KBM-7 (cell line): ENCODE results near the gene THADA.

ENCODE experiments used
- DNase-seq: peaks from one replicate; pipeline ENCODE4 v3.0.0-alpha.2; 2015
- in situ Hi-C: fragments of 300-500 bp; cut with MboI; formaldehyde crosslinking; loops from 2 replicates; pipeline ENCODE4 v1.14.3; 2020; ENCODE audit warnings: low sequenced_read_pairs, low pct_unique_long_range_greater_than_20kb, mixed read lengths

THADA gene

DNA sequence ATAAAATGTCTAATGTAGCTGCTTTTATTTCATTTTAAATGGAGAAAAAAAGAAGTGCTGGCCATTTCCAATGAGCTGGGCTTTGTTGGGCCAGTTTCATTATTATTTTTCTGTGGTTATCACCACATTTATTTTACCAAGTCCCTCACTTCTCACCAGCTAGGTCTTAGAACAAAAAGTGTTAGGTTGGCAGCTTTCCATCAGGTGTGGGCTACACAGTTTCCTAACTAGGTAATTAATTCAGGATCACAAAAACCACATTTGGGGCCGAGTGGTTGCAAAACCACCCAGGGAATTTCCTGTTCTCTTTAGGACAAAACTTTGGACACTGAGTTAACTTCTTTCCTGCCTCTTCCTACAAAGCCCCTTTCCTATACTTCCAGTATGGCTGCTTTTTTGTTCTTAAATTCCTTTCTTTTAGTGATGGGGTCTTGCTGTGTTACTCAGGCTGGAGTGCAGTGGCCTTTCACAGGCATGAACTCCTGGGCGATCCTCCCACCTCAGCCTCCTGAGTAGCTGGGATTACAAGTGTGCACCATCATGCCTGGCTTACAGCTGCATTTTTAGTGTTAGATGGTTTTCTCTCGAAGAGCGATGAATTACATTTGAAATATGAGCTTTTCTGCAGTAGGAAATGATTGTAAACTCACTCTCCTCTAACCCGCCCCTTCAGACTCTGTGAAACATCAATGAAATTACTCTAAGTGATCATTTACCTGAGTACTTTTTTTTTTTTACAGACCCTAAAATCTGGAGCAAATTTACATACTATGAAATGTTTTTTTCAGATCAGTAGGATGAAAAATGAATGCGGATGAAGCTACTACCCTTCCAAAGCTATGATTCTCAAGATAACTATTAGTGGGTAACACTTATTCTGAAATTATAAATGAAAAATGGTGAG is 366.8 kb downstream of the THADA start:
- DNase-seq: peak; percentile 52
- in situ Hi-C loops: no loop called here

DNA sequence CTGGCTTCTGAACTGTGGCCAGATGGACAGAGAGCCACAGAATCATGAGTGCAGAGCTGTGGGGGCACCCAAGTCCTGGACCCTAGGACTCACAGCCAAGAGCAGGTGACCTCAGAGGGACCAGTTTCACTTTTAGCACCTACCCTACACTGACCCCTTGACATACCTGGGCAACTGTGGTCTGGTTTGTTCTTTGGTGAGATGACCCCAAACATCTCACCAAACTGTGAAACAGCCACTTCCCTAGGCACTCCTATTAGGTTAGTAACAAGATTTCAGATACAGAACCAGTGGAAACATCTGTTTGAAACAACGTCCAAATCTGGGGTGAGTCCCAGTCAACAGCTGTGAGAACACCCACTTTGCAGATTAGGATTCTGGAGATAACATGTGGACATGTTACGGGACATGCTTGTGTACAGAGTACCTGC is 367.5 kb downstream of the THADA start:
- in situ Hi-C loops: no loop called here
- DNase-seq: no peak

DNA sequence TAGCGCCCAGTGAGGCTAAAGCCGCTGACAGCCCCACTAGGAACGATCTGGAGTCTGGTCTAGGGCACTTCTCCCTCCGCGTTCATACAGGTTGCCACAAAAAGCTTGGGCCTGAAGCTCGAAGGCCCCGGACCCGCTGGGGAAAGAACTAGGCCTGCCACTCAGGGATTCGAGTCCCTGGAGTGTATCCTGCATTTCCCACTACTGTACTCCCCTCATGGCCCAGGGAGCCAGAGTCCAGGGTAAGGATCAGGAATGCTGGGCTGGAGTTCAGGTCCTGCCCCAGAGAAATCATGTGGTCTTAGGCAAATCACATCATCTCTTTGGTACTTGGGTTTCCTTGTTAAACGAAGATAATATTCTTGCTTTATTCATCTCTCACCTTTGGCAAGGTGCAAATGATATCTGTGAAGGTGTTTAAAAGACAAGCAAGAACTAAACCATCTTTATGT is 368.0 kb downstream of the THADA start:
- in situ Hi-C loops: no loop called here

DNA sequence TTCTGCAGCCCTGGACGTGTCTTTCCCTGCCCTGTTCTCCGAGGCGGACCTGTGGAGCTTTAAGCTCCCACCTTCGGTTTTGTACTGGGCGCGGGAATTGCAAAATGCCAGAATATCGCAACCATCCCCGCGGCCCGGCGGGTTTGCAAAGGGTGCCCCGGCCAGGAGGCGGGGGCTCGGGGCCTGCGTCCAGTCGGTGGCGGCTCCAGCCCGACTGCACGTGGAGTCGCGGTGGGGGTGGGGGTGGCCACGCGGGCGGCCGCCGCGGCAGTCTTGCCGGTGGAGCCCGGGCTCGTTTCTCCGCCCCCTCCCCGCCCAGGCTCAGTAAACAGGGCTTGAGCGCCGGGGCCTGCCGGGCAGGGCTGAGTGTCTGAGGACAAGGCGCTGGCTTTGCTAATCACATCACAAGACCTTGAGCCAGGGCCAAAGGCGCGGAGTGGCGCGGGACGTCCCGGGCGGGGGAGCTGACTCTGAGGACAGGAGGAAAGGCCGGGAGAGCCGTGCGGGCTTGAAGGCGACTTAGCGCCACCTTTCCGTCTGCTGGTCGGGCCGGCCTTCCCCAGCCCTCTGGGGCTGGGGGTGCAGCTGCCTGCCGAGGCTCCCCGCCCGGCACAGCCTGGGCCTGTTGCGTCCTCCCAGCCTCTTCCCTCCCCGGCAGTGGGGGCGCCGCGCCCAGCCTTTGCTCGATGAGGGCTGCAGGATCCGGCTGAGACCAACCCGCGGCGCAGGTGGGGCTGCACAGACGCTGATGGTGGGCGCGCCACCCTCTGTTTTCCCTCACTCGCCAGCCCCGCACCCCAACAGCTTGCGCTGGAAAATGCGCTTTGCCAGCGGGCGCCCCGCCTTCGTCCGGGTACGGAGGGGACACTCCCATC is 368.6 kb downstream of the THADA start:
- peak; percentile 76 for DNase-seq
- in situ Hi-C loops: no loop called here

More for the DNA sequence above, 368.0 kb downstream of the THADA start:
- peak; percentile 77 for DNase-seq

DNA sequence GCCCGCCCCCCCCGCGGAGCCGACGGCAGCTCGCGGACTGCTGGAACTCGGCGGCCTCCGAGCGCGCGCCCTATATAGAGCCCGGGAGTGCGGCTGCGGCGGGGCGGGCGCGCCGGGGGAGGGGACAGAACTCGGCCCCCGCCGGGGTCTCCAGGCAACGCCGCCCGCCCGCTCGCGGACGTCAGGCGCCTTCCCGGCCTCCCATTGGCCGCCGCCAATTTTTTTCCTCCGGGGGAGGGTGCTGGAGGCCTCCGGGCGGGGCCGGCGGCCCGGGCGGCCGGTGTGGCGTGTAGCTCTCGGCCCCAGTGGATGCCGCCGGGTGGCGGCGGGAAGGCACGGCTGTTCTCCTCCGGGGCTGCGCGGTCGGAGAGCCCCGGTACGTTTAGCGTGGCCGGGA is 369.3 kb downstream of the THADA start, which contains the start of gene ZFP36L2:
TSS of gene ZFP36L2 (minus strand) at position 49 of the 397 bp plus-strand sequence. CDS start 291 bp downstream, outside the sequence.
- DNase-seq: peak; percentile 93
- in situ Hi-C loops: no loop called here

DNA sequence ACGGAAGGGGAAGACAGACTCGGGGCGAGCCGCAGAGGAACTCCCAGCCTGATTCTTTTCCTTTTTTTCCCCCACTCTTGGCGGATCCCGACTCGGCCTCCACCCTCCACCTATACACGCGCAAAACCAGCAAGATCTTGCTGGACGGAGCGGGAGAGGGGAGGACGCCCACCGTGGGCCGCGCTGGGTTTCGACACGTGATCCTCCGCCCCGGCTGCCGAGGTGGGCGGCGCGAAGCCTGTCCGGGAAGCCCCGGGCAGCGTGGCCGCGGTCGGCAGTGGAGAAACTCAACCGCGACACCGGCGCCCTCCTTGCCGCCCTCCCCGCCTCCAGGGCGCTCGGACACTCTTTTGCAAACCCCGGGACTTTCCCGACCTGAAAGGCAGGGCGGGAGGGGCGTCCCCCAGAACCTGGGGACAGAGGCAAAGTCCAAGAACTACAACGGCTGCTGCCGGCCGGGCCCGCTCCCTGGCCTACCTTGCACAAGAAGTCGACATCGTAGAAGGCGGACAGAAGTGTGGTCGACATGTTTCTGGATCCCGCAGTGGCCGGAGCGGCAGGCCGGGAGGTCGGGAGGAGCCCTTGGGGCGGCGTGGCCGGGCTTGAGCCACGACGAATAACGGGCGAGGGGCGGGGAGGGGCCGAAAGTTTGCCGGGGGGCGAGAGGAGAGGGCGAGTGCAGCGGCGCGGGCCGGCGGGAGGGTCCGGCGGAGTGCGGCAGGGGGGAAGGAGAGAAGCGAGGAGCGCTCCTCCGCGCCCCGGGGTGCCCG is 369.9 kb downstream of the THADA start:
- peak; percentile 78 for DNase-seq
- in situ Hi-C loops: no loop called here

DNA sequence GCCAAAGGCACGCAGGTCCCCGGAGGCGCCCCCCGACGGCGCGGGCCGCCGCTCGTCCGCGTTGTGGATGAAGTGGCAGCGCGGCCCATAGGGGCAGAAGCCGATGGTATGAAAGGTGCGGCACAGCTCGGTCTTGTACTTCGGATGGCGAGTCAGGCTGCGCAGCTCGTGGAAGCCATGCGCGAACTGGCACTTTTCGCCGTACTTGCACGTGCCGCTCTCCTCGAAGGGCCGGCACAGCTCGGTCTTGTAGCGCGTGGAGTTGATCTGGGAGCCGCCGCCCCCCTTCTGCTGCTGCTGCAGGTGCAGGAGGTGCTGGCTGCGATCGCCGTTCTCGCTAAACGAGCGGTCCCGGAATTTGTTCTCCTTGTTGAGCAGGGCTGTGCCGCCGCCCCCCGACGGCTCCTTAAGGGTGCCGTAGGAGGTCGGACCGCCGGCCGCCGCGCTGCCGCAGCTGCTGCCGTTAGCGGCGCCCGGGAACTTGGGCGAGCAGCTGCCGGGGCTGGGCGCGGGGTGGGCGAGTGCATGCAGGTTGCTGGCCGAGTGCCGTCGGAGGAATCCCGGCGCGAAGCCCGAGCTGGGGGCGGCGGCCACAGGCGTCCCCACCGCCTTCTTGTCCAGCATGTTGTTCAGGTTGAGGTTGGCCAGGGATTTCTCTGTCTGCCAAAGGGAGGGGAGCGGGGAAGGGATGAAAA is 370.6 kb downstream of the THADA start:
- in situ Hi-C loops: no loop called here

DNA sequence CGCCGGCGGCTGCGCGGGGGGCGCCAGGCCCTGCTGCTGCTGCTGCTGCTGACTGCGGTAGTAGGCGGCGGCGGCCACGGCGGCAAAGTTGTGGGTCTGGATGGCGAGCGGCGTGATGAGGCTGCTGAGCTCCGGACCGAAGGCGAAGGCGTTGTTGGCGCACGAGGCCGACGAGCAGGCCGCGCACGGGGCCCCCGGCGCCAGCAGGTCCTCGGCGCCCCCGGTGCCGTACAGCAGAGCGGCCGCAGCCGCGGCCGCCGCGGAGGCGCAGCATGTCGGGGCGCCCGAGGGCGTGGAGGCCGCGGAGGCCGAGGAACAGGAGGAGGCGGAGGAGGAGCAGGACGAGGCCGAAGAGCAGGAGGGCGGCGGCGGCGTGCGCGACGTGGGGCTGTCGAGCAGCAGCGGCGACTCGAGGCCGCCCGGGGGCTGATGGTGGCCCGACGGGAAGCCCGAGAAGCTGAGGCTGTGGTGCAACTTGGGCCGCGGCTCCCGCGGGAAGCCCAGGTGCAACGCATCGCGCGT is 371.2 kb downstream of the THADA start:
- in situ Hi-C loops: no loop called here
- DNase-seq: no peak

More for the DNA sequence above, 370.6 kb downstream of the THADA start:
- peak; percentile 74 for DNase-seq

DNA sequence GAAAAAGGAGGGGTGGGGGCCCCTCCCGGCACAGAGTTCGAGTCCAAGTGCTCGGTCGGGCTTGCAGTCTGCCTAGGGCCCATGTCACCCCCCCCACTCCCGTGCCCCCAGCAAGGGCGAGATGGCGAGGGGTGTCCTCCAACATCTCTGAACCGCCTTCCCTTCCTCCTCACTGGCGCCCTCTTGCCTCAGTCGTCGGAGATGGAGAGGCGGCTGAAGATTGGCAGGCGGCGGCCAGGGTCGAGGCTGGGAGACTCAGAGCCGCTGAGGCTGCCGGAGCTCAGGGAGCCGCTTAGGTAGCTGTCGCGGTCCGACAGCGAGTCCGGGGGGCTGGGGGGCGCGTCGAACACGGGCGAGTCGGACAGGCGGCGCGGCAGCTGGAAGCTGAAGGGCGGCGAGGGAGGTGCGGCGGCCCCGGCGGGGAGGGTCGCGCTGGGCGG is 371.7 kb downstream of the THADA start:
- in situ Hi-C loops: no loop called here
- DNase-seq: peak; percentile 81

DNA sequence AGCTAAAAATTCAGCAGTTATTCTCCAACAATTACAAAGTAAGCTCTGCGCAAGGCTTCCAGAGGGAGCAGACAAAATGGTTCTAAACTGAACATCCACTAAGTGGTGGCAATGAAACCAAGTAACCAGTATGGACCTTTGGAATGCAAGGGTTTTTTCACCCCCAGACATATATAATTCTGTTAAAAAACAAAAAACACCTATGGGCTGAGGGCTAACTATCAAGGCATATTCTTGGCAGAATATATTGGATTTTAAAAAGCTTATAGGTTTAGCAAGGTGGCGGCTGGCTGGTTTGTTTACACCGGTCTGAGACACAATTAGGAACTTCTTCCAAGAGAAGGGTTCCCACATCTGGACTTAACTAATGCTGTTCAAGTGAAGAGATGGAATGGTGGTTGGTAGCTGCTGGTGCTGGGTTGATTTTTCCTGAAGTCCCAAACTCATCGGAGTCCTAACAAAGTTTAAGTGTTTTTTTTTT is 372.3 kb downstream of the THADA start:
- DNase-seq: peak; percentile 62
- in situ Hi-C loops: no loop called here

DNA sequence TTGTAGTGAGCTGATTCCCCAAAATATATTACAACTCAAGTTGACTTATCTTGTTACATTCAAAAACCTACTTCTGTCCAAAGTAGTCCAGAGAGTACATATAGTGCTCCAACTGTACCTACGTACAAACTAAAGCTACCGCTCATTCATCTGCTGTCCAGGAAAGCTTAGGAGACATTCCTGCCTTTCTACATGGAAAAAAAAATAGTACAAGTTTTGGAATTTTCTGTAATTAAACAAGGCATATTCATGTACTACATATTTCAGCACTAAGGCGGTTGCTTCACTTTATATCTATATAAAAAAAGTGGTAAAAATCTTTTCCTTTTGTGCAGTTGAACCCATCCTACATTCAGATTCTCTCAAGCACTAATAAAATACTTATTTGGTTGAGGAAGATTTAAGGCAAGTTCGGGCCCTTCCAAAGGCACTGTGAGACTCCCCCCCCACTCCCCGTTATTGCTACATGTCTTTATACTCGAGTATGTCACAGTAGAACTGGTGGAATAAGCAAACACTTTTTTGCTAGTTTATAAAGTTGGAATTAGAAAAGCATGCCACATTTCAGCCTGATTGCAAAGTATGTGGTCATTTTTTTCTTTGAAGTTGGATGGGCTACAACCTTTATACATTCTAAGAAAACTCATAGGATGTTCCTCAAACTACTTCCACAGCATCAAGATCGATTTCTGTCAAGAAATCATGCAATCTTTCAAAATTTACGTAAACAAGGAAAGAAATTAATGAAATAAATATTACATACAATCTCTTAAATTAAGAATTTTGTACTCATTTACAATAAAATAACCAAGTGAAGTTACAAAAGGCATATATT is 373.1 kb downstream of the THADA start:
- DNase-seq: peak; percentile 63
- in situ Hi-C loops: no loop called here

DNA sequence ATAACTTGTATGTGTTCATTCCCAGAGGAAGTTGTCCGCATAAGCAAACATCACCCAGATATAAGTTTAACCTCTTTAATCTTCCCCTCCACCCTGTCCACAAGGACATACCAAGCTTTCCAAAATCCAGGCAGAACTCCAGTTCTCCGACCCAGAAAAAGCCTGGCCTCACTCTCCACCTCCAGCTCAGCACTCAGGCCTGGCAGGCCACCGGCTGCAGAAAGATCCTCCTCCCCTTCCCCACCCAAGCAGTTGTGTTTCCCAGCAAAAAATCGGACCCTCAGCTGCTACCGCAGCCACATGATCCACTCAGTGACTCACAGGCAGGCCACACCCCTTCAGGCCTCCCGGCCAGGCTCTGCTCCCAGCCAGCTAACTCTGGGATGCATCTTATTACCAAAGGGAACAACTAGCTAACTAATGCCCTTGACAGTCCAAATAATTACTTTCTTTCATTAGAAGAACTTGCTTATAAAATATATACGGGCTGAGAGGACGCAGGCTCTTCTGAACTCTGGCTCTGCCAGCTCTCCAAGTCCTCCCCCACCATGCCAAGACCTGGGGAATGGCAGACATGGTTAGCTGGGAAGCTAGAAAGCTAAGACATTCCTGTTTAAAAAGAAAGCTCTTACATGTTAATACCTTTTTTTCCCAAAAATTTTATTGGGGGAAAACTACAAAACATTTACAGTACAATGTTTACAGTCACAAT is 373.9 kb downstream of the THADA start:
- DNase-seq: peak; percentile 93
- in situ Hi-C loops: no loop called here

DNA sequence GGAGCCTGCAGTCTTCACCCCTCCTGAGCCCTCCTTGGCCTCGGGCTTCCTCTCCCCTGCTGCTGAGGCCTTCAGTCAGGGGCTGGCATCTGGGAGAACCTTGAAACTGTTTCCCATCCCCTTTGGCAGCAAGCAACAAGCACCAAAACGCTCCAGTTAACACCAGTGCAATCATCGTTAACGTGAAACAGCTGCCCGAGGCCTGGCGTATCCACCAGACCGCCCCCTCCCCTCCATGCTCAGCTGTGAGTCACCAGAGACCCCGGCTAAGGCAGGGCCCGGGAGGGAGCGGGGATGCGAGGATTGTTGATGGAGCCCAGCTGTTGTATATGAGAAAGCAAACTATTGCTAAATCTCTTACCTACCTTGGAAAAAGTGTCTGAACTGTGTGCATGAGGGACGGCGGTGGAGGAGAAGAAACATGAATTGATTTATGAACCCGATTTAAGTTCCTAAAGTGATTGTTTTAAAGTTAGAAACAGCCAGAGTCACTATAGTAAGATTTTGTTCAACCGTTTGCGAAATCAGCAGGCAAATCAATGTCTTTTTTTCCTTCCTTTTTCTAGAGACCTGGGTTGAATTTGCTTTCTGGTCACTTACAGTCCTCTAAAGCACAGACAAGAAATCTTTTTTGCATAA is 374.6 kb downstream of the THADA start:
- in situ Hi-C loops: no loop called here
- peak; percentile 87 for DNase-seq

DNA sequence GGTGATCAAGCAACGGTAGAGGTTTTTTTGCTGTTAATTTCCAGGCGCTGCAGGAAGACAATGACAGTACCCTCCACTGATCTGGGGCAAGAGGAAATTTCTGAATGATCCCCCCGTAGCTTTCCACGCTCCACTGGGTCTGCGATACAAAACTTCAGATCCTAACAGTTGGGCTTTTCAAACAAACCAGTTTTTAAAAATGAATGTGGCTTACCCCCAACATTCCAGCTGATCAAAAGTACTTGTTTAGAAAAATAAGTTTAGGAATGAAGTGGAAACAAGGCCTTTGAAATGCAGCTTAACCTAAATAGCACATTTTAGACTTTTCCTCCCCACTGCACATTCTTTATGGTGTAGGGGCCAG is 375.1 kb downstream of the THADA start:
- in situ Hi-C loops: no loop called here
- no peak for DNase-seq

DNA sequence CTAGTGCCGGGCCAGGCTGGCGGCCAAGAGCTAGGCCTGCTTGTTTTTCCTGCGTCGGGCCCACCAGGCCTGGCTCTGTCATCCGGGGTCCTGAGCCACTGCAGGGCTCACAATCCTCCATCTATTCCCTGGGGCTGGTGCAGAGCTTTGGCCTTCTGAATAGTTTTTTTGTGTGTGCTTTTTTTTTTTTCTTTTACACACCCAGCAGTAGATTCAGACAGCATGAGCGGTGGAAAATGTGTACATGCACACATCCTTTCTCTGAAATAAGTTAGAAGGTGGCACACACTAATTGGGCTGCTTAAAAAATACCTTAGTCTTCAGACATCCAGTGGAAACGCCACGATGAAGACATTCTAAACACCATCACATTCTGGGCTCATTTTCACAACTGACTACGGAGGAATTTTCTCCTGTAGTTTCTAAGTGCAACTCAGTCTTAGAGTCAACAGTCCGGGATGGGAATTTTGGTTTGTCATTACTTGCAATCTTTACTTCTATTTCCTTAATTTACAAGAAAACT is 375.5 kb downstream of the THADA start:
- DNase-seq: no peak
- in situ Hi-C loops: no loop called here
